HPDE6-E6E7 (cell line): ENCODE measurements around the gene TLL2.
"Not testable (repeated sequence)": the region's sequence is repeated elsewhere in the genome, so short reads cannot be mapped to it uniquely, and the experiment has no call there.

Experiments used
- DNase-seq: peaks from one replicate; pipeline ENCODE4 v3.0.0; 2011; ENCODE audit warnings: missing footprints; ENCODE audit errors: extremely low spot score

Gene TLL2

DNA sequence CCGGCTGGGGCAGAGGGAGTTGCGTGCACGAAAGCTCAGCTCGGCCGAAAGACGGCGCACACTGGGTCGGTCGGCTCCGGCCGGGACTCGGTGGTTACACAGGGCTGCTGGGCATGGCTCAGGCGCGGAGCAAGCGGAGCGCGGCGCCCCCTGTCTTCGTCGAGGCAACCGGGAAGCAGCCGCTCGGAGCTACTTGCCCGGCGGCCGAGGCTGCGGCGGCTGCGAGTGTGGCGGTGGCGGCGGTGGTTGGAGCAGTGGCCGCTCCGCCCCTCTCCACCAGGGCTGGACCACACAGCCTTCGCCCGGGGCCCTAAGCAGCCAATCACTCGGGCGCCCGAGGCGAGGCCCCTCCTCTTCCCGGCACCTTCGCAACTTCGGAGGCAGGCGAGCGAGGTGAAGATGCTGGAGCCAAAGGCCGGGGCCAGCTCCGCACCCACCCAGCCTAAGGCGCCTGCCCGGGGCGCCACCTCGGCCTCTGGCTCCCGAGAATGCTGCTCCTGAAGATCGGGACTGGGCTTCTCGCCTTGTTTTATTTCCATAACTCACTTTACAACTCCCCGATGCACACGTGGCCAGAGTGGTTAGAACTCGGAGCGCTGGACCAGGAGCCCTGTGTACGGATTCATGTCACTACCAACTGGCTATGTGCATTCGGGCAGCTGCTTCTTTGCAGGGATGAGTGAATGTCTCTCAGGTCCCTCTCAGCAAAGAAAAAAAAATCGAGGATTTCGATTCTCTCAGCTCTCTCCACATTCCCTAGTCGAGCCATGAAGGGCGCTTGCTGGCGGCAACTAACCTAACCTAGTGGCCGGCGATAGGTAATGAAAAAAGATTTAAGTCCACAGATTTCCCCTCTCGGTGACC is at the start of gene TLL2:
Gene TLL2, minus strand, starts transcription at position 229 of the 864 bp plus-strand sequence. CDS start 241 bp downstream, outside the sequence.
- peak; percentile 89 for DNase-seq

DNA sequence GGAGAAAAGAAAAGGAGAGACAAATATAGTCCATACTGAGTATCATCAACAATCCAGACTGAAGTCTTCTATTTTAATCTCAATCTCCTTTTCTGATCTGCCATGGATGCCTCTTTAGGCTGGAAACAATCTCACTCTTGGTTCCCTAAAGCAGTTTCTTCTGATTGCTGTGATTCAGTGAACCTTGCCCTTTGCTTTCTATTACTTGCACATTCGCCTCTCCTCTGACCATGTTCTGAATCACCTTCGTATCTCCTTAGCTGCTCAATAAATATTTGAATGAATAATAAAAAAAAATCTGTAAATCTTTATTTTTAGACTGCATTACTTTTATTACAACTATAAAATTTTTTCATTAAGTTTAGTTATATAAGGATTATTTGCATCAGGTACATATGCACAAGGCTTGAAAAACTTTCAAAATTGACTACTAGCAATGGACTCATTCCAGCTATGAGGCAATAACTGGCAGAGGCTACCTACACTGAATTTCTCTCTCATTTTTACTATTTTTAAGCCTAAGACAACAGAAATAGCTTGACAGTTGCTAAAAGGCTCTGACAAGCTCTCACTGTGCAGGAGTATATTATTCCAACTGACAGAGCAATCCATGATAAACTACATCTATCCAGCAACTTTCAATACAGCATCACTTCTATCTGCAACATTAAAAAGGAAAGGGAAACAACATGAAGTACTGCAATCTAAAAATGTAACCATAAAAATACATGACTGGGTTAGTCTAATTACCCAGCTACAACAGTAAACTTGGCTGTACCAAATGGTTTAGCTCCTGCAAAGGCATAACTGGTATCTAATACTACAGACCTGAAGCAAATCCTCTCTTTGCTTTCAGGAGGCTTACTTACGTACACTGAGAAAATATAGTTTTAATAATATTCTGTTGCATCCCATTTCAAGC is 47.5 kb upstream of the TLL2 start:
- DNase-seq: no peak

DNA sequence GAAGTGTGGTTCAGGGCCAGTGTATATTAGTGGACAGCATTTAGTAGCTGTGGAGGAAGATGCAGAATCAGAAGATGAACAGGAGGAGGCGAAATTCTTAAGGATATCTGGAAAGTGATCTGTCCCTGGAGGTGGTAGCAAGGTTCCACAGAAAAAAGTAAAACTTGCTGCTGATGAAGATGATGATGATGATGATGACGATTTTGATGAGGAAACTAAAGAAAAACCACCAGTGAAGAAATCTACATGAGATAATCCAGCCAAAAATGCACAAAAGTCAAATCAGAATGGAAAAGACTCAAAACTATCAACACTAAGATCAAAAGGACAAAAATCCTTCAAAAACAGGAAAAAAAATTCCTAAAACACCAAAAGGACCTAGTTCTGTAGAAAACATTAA is 46.8 kb upstream of the TLL2 start:
- no peak for DNase-seq

DNA sequence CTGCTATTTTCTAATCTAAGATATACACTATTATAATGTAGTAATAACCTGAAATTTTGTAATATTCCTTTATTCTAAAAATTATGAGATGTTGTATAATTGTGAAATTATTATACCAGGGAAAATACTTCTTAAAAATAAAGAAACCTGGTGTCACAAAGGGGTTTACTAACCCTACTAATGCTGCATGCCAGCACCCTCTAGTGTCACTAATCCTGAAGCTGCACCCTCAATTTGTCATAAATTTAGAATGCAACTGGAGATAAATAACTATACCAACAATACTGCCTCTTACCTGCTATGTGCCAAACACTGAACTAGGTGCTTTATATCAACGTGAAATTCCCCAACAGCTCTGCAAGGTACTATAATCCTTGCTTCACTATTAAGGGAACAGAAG is 42.3 kb upstream of the TLL2 start:
- no peak for DNase-seq

DNA sequence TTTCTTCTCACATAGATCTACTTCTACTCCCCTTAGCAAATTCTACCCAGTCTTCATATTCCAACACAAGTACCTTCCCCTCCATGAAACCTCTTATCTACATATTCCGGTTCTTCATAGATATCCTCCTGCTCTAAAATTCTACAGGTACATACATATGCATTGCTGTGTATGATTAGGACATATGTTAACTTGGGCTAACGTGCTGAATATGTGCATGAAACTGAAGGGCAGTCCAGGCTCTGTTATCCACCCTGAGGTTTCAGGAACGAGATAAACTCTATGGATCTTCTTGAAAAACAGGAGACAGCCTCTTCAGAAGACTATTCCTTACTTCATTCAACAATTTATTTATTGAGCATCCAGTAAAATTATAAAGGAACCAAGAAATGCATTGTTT is 41.6 kb upstream of the TLL2 start:
- no peak for DNase-seq

DNA sequence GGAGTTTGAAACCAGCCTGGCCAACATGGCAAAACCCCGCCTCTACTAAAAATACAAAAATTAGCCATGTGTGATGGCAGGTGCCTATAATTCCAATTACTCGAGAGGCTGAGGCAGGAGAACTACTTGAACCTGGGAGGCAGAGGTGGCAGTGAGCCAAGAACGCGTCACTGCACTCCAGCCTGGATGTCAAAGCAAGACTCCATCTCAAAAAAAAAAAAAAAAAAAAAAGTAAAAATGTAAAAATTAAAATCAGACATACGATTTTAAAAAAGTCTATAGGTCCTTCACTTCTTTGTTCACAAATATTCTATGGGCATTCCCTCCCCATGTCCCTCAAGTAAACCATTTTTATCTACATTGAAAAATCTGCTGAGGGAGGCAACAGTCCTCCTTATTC is 34.9 kb upstream of the TLL2 start:
- DNase-seq: no peak

DNA sequence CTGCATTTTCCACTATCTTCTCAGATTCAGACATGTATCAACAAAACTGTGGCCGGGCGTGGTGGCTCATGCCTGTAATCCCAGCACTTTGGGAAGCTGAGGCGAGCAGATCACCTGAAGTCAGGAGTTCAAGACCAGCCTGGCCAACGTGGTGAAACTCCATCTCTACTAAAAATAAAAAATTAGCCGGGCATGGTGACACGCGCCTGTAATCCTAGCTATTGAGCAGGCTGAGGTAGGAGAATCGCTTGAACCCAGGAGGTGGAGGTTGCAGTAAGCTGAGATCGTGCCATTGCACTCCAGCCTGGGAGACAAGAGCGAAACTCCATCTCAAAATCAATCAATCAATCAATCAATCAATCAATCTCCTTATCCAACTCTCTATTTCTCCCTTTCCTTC is 31.8 kb upstream of the TLL2 start:
- DNase-seq: not testable (repeated sequence)

DNA sequence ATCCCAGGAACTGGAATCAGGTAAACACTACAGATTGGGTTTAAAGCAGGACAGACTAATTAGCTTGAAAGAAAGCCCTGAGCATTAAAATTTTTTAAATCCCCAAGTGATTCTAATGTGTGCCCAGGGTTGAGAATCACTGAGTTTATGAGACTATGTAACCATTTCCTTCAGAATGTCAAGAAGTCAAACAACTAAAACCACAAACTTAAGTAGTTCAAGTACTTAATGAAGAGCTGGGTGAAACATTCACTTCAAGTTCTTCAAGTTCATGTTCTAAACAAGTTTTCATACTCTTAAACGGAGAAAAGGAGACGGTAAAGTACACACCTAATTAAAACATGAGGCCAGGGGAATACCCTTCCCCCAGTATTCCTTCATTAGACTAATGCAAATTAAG is 28.2 kb upstream of the TLL2 start:
- DNase-seq: no peak

DNA sequence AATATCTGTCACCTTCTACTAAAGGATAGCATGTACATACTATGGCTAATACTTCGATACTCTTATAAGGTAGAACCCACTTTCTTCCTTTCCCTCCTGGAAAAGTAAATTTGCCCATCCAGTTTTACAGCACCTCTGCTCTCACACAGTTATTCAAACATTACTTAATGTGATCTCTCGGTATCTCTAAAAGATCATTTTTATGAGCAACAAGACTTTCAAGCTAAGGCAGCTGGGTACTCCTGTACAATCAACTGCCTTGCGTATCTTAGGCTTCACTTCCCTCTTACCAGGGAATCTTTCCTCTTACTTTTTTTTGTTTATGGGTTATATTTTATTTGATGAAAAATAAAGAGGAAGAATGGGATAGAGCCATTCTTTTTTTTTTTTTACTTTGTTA is 26.5 kb upstream of the TLL2 start:
- no peak for DNase-seq

DNA sequence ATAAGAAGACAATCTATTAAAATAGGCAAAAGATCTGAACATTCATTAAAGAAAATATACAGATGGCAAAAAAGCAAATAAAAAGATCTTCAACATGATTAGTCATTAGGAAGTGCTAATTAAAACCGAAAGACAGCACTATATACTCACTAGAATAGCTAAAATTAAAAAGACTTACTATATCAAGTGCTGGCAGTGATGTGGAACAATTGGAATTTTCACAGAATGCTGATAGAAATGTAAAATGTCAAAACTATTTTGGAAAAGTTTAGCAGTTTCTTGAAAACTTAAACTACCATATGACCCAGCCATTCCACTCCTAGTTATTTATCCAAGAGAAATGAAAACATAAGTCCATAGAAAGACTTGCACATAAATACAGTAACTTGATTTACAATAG is 25.0 kb upstream of the TLL2 start:
- no peak for DNase-seq

DNA sequence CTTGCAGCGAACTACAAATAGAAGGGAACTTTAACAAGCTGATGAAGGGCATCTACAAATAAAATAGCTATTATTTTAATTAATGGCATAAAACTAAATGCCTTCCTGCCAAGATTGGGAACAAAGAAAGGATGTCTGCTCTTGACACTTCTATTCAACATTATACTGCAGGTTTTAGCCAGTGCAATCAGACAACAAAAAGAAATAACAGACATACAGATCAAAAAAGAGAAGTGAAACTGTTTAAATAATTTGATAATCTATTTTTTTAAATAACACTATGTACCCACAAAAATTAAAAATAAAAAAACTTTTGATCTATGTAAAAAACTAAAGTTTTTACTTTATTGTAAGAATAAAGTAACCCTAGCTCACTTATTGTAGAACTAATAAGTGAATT is 22.4 kb upstream of the TLL2 start:
- no peak for DNase-seq

DNA sequence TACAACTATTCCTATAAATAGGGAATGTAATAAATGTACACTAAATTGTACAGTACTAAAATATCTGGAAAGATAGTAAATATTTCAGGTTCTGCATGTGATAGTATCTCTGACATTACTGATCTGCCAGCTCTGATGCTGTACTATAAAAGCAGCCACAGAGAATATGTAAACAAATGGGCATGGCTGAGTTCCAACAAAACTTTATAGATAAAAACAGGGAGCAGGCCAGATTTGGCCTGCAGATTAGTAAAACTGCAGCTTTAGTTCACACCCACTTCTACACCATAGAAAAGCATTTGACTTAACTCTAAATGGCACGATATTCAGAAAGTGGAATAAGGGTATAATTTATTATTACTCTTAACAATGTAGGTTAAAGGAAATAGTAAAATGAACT is 18.8 kb upstream of the TLL2 start:
- no peak for DNase-seq

DNA sequence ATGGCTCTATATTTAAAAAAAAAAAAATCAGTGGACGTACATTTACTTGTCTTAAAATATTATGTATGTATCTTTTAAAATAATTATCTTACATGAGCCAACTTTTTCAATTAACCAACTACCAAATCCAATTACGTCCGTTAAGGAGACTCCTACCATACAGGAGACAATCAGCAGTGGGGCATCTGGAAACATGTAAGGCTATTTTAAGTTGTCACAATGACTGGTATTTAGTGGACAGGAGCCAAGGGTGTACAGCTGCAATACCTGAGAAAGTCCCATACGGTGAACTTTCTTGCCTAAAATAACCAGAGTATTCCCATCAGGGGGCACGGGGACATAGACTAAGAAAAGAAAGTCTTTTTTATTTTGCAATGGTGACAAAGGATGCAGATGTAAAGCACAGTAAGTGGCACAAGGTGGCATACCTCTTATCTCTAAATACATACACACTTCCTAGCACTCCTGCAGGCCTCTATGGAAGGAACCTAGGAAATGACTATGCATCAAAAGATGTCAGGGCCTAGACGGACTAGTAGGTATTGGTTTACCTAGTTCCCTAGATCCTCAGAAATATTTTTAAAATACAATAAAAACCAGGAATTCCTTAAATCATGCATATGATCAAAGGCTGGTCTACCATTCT is 16.0 kb upstream of the TLL2 start:
- DNase-seq: no peak

DNA sequence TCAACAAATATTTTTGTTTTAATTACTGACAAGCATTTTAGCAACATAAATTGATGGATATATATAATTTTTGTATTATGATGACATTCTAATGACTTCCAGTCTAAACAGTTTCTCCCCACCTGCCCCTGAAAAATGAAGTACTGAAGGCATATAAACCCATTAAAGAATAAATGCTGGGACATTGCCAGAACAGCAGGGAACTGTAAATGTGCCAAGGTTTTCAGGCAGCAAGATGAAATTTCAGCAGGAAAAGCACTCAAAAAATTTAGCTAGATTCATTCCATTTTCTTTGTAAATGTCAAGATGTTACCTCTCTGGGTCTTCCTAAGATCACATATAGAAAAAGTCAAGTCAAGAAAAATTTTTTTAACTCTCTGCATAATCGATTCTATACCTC is 11.0 kb upstream of the TLL2 start:
- no peak for DNase-seq

DNA sequence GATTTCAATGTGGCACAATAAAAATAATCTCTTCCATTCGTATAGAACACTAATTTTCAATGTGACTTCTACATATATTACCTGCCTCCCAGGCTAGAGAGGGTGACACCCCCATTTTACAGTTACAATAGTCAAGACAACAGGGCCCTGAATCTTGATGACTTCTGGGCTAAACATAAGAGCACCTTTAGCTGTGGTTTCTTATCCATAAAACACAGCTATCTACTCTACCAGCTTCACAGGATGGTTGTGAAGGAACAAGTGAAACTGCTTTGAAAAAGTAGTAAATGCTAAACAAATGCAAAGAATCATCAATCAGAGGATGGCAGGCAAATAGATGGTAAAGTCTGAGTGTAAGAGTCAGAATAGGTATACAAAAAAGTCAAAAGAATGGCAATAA is 3.6 kb upstream of the TLL2 start:
- DNase-seq: no peak

DNA sequence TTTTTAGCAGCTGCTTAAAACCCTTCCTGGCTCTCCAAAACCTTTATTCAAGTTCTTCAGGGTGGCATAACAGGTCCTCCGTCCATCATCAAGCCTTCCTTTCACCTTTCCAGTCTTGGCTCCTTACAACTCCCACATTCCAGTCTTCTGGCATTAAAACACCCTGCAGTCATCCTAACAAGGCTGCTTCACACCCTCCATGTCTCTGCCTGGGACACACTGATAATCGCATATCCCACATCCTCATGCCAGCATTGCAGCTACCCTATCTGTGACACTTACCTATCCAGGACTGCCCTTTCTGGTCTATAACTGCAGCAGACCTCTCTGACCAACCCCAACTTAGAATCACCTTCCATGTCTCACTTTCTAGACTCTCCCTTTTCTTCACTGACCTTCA is 2.6 kb upstream of the TLL2 start:
- no peak for DNase-seq

DNA sequence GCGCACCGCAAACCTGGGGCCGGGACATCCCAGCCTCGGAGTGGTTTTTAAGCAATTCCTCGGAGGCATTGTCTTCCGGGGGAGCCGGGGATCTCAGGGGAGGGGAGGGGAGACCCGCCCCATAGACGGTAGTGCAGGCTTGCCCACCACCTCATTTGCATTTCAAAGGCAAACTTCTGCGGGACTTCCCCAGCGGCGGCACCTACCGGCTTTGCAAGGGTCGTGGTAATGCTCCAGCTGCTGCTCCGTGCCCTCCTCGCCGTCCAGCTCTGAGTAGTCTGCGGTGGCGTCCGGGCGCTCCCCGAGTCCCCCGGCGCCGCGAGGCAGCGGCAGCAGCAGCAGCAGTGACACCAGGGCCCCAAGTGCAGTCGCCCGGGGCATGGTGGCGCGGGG is 425 bp downstream of the TLL2 start:
- DNase-seq: no peak

DNA sequence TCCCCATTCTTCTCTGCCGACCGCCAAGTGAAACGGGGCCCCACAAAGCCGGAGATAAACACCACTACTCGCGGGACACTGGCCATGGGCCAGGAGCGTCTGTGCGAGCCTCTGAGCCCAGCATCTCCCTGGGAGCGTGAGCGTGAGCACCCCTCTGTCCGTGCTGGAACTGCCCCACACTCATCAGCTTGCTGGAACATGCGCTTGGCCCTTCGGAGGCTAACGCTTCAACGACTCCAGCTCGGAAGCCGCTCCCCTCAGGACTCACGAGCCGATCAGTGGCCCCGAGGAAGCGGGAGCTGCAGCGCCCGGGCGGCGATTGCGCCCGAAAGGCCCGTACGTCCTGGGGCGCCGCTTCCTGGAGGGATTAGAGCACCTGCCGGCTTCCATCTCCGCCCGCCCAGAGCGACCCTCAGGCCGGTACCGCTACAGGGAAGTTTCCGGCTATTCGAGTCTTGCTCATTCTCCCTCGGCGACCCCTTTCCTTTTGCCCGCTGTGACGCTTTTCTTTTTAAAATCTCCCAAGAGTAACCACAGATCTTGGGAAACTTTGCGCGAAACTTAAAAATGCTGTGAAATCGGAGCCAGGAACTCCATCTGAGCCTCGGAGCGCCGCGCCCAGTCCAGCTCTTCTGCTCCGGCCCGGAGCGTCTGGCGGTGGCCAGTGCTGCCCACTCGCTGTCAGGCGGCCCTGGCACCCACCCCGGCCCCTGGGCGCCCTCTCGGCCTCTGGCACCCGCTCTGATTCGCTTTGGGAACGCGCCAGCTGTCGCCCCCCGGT is 1.0 kb downstream of the TLL2 start:
- DNase-seq: no peak

DNA sequence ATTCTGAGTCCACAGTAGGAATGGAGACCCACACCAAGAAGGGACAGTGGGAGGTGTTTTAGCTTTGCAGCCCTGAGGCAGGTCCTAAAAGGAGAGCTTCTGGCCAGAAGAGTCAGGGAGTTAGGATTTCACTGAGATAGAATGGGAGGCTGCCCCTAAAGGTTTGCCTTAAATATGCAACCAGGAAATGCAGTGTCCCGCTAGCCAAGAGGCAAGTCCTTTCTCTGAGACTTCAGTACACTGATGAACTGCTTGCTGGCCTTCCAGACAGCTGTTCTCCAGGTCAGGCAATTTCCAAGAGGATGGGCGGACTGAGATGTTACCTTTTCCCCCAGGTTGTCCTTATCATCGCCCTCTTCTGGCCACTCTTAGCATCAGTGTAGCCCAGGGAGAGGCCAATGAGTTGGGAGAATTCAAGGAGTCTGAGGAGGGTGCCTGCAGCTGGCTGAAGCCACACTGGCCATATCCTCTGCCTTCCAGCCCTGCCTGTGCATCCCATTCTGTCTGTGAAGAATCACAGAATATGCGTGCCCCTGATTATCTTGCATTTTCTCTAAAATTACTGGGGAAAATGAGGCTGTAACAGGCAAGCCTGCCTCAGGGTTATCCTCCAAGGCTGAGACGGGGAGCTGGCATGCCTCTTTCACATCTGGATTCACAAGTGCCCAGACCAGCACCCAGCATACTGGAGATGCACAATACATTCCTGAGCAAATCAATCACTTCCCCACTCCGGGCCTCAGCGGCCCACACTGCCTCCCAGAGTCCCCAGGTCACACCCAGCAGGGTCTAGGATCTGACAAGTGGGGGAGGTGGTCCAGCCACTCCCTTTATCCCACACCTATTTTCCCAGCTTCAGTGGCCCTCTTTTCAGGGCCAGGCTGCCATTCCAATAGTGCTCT is 2.4 kb downstream of the TLL2 start:
- no peak for DNase-seq

DNA sequence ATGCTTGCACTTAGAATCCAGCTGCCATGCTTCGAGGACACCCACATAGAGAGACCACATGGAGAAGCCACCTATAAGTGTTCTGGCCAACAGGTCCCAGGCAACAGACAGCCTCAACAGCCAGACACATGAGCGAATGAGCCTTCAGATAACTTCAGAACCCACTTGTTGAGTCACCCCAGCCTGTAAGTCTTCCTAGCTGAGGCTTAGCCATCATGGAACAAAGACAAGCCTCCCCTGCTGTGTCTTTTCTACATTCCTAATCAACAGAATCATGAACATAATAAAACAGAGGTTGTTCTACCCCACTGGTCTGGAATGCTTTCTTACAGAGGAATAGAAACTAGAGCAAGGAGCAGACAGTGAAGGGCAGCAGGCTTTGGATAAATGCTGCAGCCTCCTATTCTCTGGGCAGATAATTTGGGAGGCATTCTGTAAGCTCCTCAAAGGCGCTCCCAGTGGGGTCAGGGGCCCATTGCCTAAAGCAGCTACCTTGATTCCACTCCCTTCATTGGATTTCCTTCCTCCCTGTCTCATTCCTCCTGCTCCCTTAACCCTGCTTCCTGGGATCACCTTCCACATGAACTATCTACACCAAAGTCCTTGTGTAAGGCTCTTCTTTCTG is 4.6 kb downstream of the TLL2 start:
- DNase-seq: no peak
